HCT116 (cell line): ENCODE data around the gene SETD1B. TPM values are rescaled to one million over a fixed set of nuclear protein-coding genes. Genes with fewer than 3 reads are reported as not detected.

Source experiments
- ATAC-seq: fragments of 200-7000 bp; cut with Tn5 transposase; 2 replicates; pipeline ENCODE4 v1.9.1; 2020; ENCODE audit warnings: mild to moderate bottlenecking, moderate library complexity
- BruUV-seq: library from RNA; stranded (reverse); fragments of 400-500 nt; replicated peaks from 2 replicates; lab custom pipeline; 2021; lab: Mats Ljungman, UMichigan
- CTCF ChIA-PET: fragments of 300-600 bp; sonication (Branson Sonifier 250); formaldehyde crosslinking; loops from one replicate; lab custom pipeline; 2021; ENCODE audit warnings: antibody characterized with exemption; lab: Charles Lee
- POLR2A ChIA-PET: fragments of 300-600, 350-600 bp; sonication (Branson Sonifier 250); formaldehyde crosslinking; loops from one replicate; lab custom pipeline; 2021; ENCODE audit warnings: antibody characterized with exemption; lab: Charles Lee
- RAD21 ChIA-PET, 2 experiments: fragments of 300-600 bp; sonication (Branson Sonifier 250); formaldehyde crosslinking; loops; one replicate each; lab custom pipeline; 2023; ENCODE audit warnings: low total read pairs in 2 of 2; ENCODE audit not compliant: uncharacterized antibody in 2 of 2, unreplicated experiment in 2 of 2, low non-redundant PET in 1 of 2; lab: Charles Lee
- DNase-seq: peaks from one replicate; pipeline ENCODE4 v3.0.0-alpha.2; 2010; ENCODE audit warnings: low read depth, low spot score
- H2AFZ ChIP-seq: fragments of 200-600 bp; shearing (Covaris generic), sonication (generic); 2 replicates; pipeline ENCODE4 v1.6.1; 2017; ENCODE audit warnings: low read depth, mixed run types, mixed read lengths, antibody characterized with exemption, low read length; ENCODE audit not compliant: poor library complexity, severe bottlenecking
- H3K27ac ChIP-seq: 2 replicates; pipeline ENCODE4 v1.5.1; 2012; ENCODE audit warnings: low read depth, low read length
- H3K27me3 ChIP-seq: fragments of 200-600 bp; sonication (generic); 2 replicates; pipeline ENCODE4 v1.6.1; 2016; ENCODE audit warnings: mixed run types, low read length, mixed read lengths; ENCODE audit not compliant: insufficient read depth
- H3K36me3 ChIP-seq, 2 experiments: fragments of 200-500 bp in 1 of 2; fragments of 200-600 bp in 1 of 2; sonication (Bioruptor generic) in 1 of 2; sonication (generic) in 1 of 2; 2 replicates each; pipeline versions ENCODE4 v1.5.1 to v1.6.1; 2014 to 2016; ENCODE audit warnings: low read length in 2 of 2, inconsistent platforms in 1 of 2, mixed read lengths in 1 of 2, mixed run types in 1 of 2; ENCODE audit not compliant: insufficient read depth in 2 of 2, control insufficient read depth in 1 of 2
- H3K4me1 ChIP-seq, 2 experiments: fragments of 200-600 bp in 1 of 2; sonication (generic) in 1 of 2; 2 replicates each; pipeline versions ENCODE4 v1.5.1 to v1.6.1; 2012 to 2017; ENCODE audit warnings: low read length in 2 of 2, inconsistent platforms in 1 of 2, mild to moderate bottlenecking in 1 of 2, mixed read lengths in 1 of 2, mixed run types in 1 of 2, moderate library complexity in 1 of 2; ENCODE audit not compliant: insufficient read depth in 2 of 2, control insufficient read depth in 1 of 2
- H3K4me2 ChIP-seq: fragments of 200-600 bp; sonication (generic); 2 replicates; pipeline ENCODE4 v1.6.1; 2017; ENCODE audit warnings: mixed run types, low read length, mixed read lengths
- H3K4me3 ChIP-seq, 2 experiments: fragments of 200-600 bp in 1 of 2; sonication (generic) in 1 of 2; replicated peaks in 1 of 2; 2 replicates each; pipeline ENCODE4 v1.5.1; 2011 to 2016; ENCODE audit warnings: low read length in 2 of 2, control low read depth in 1 of 2, low read depth in 1 of 2, mild to moderate bottlenecking in 1 of 2, mixed read lengths in 1 of 2, mixed run types in 1 of 2
- H3K79me2 ChIP-seq: fragments of 200-600 bp; sonication (generic); 2 replicates; pipeline ENCODE4 v1.6.1; 2017; ENCODE audit warnings: mild to moderate bottlenecking, mixed run types, low read length, moderate library complexity, mixed read lengths; ENCODE audit not compliant: insufficient read depth
- H3K9ac ChIP-seq: fragments of 200-600 bp; sonication (generic); 2 replicates; pipeline ENCODE4 v1.6.1; 2016; ENCODE audit warnings: low read length, mixed read lengths
- H3K9me2 ChIP-seq: fragments of 200-600 bp; sonication (generic), shearing (Covaris generic); 2 replicates; pipeline ENCODE4 v1.6.1; 2017; ENCODE audit warnings: mixed run types, mild to moderate bottlenecking, moderate library complexity; ENCODE audit not compliant: insufficient read depth
- H3K9me3 ChIP-seq, 2 experiments: fragments of 200-500 bp in 1 of 2; fragments of 200-600 bp in 1 of 2; sonication (Bioruptor generic) in 1 of 2; sonication (generic) in 1 of 2; 2 replicates each; pipeline ENCODE4 v1.6.1; 2014 to 2017; ENCODE audit warnings: low read length in 2 of 2, mixed read lengths in 2 of 2, inconsistent platforms in 1 of 2, low read depth in 1 of 2, mild to moderate bottlenecking in 1 of 2, mixed run types in 1 of 2, moderate library complexity in 1 of 2; ENCODE audit not compliant: control insufficient read depth in 1 of 2, insufficient read depth in 1 of 2
- H4K20me1 ChIP-seq: fragments of 200-600 bp; sonication (generic), shearing (Covaris generic); 2 replicates; pipeline ENCODE4 v1.6.1; 2017; ENCODE audit warnings: mixed run types, mild to moderate bottlenecking, moderate library complexity; ENCODE audit not compliant: insufficient read depth
- EZH2phosphoT487 ChIP-seq: fragments of 200-600 bp; IDR thresholded peaks from 2 replicates; pipeline ENCODE4 v1.6.1; 2018; ENCODE audit warnings: antibody characterized with exemption, borderline replicate concordance
- POLR2AphosphoS5 ChIP-seq: IDR thresholded peaks from 2 replicates; pipeline ENCODE4 v1.6.1; 2011; ENCODE audit warnings: mild to moderate bottlenecking, low read depth, low read length, moderate library complexity
- SIN3A ChIP-seq: IDR thresholded peaks from 2 replicates; pipeline ENCODE4 v1.6.1; 2012; ENCODE audit warnings: low read depth
- ZNF274 ChIP-seq: fragments of 200-500 bp; sonication (Bioruptor generic); IDR thresholded peaks from 2 replicates; pipeline ENCODE4 v1.6.1; 2014; ENCODE audit warnings: mild to moderate bottlenecking, low read depth, low read length, inconsistent platforms
- intact Hi-C: fragments of 100-400 bp; cut with micrococcal nuclease; formaldehyde crosslinking; loops from 2 replicates; pipeline ENCODE4 v1.10.0; 2022
- total RNA-seq: library from RNA; stranded (reverse); gene quantifications from one replicate; pipeline ENCODE4 v1.2.1, GENCODE V29; 2021; ENCODE audit not compliant: unreplicated experiment
- TF ChIP-seq, protein P1 (sequence below), 3 experiments: fragments of 200-600 bp in 1 of 3; sonication (generic) in 1 of 3; IDR thresholded peaks in 2 of 3; conservative IDR thresholded peaks in 1 of 3; 2 replicates each; pipeline ENCODE4 v1.5.1; 2012 to 2017; ENCODE audit warnings: low read depth in 2 of 3, low read length in 2 of 3, antibody characterized with exemption in 1 of 3, borderline replicate concordance in 1 of 3, control low read depth in 1 of 3, mild to moderate bottlenecking in 1 of 3, mixed read lengths in 1 of 3, mixed run types in 1 of 3, moderate library complexity in 1 of 3; ENCODE audit not compliant: insufficient read depth in 1 of 3
- TF ChIP-seq, protein P2 (sequence below): IDR thresholded peaks from 2 replicates; pipeline ENCODE4 v1.6.1; 2012

SETD1B gene
- total RNA-seq, 1 experiment from 2014 or later = 17.5 TPM

DNA sequence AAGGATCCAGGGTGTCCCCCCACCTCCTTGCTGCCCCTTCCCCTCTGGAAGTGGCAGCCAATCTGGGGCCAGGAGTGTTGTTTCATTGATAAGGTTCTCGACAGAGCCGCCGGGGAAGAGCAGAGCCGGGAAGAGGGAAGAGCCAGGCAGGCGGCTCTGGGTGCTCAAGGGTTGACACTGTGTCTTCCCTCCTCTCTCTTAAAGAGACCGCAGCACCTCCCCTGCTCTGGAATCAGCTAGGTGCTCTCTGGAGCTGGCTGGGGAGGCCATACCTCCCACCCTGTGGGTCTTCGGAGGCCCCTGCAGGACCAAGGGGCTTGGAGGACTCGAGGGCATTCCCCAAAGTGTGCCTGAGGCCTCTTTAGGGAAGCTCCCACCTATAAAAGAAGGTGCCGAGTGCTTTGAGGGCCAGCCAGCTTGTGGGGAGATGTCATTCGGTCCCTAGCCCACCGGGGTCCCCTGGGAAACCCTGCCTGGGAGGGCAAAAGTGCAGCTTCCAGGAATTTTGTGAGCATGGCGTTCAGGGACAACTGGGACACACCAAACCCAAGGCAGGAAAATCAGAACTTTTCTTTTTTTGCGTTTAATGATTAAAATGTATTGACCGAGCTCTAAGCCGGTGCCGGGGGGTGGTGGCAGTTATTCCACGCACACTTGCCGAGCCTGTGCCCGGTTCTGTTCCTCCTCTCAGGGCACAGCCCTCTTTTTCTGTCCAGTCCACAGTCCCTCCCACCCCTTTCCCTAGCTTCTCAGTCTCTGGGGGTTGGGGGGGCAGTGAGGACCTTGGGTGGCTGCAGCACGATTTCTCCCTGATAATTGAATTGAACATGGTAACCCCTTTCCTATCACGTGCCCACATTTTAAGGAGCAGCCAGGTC is 3.0 kb downstream of the SETD1B start:
- no peak overlapping the region for H3K4me3 ChIP-seq

More for the DNA sequence above, 3.0 kb downstream of the SETD1B start:
- CTCF ChIA-PET = interaction anchor here (3.9 kb wide), 1 partner anchor 12 kb away, joined by 33 read pairs; the partner anchor contains the start of gene RHOF
- H3K4me1 ChIP-seq = peaks cover 21 to 41% of the 10 kb centered on the region in 2 experiments
- H3K9me2 ChIP-seq = no peaks in the 10 kb centered on the region
- H3K27me3 ChIP-seq = no peaks in the 10 kb centered on the region
- H4K20me1 ChIP-seq = no peaks in the 10 kb centered on the region
- TF ChIP-seq, protein P1, sequence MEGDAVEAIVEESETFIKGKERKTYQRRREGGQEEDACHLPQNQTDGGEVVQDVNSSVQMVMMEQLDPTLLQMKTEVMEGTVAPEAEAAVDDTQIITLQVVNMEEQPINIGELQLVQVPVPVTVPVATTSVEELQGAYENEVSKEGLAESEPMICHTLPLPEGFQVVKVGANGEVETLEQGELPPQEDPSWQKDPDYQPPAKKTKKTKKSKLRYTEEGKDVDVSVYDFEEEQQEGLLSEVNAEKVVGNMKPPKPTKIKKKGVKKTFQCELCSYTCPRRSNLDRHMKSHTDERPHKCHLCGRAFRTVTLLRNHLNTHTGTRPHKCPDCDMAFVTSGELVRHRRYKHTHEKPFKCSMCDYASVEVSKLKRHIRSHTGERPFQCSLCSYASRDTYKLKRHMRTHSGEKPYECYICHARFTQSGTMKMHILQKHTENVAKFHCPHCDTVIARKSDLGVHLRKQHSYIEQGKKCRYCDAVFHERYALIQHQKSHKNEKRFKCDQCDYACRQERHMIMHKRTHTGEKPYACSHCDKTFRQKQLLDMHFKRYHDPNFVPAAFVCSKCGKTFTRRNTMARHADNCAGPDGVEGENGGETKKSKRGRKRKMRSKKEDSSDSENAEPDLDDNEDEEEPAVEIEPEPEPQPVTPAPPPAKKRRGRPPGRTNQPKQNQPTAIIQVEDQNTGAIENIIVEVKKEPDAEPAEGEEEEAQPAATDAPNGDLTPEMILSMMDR (IDR thresholded peaks at IDR 0.05 in 2 of 3, conservative IDR thresholded peaks at IDR 0.05 in 1 of 3; ENCODE audit: borderline replicate concordance in 1 of 3, insufficient read depth in 1 of 3, low read depth in 2 of 3, low read length in 2 of 3) = no peak
- TF ChIP-seq SIN3A = no peak
- TF ChIP-seq ZNF274 = no peak
- TF ChIP-seq, protein P2, sequence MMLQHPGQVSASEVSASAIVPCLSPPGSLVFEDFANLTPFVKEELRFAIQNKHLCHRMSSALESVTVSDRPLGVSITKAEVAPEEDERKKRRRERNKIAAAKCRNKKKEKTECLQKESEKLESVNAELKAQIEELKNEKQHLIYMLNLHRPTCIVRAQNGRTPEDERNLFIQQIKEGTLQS = no peak
- no peak for TF ChIP-seq POLR2AphosphoS5
- no peak for TF ChIP-seq EZH2phosphoT487
- H3K79me2 ChIP-seq = peaks cover 72% of the 10 kb centered on the region
- H3K9me3 ChIP-seq = no peaks in the 10 kb centered on the region
- POLR2A ChIA-PET = interaction anchor here (2.6 kb wide), 1 partner anchor 12 kb away, joined by 9 read pairs; no protein-coding TSS in a partner anchor
- no peak for DNase-seq
- peaks cover 7 to 27% of the 10 kb centered on the region in 2 experiments; a peak in 3 of 4 replicates for H3K36me3 ChIP-seq
- intact Hi-C loops = no loop called here
- H3K27ac ChIP-seq = peak overlapping the region; percentile 27
- no TSS peak for BruUV-seq
- H2AFZ ChIP-seq = no peak overlapping the region
- peak overlapping the region; percentile 30; the same call in 1 of the 2 replicates for H3K9ac ChIP-seq
- H3K4me2 ChIP-seq = peak overlapping the region; percentile 98; the same call in 1 of the 2 replicates
- ATAC-seq = no peak
- RAD21 ChIA-PET = no interaction called here
